HG03521 (cell line): ENCODE results near the gene CEACAM20.
"Not testable (repeated sequence)": the region's sequence is repeated elsewhere in the genome, so short reads cannot be mapped to it uniquely, and the experiment has no call there.

Experiments used
- ATAC-seq: cut with Tn5 transposase; IDR thresholded peaks from one replicate; pipeline ENCODE4 v1.9.1; 2021; ENCODE audit warnings: mild to moderate bottlenecking, moderate library complexity; ENCODE audit not compliant: unreplicated experiment

CEACAM20 gene

DNA sequence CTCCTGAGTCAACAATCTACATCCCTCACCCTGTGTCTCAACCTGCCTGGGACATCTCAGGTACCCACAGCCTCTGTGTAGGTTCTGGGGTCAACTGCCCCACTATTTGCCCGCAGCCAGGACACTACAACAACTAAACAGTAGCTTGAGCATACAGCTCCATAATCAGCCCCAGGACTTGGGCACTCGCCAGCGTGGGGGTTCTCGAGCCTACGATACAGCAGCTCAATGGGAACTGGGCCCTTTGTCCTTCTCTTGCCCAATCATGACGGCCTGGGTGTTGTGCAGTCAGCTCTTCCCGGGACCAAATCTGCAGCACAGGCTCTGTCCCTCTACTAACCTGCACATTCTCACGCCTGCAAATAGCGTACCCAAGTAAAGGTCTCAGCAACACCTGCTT lies 30.5 kb downstream of the CEACAM20 start:
- no peak for ATAC-seq

GRCh38 chr19:44496711-44497110 lies 32.8 kb downstream of the CEACAM20 start:
- ATAC-seq, result no peak

DNA sequence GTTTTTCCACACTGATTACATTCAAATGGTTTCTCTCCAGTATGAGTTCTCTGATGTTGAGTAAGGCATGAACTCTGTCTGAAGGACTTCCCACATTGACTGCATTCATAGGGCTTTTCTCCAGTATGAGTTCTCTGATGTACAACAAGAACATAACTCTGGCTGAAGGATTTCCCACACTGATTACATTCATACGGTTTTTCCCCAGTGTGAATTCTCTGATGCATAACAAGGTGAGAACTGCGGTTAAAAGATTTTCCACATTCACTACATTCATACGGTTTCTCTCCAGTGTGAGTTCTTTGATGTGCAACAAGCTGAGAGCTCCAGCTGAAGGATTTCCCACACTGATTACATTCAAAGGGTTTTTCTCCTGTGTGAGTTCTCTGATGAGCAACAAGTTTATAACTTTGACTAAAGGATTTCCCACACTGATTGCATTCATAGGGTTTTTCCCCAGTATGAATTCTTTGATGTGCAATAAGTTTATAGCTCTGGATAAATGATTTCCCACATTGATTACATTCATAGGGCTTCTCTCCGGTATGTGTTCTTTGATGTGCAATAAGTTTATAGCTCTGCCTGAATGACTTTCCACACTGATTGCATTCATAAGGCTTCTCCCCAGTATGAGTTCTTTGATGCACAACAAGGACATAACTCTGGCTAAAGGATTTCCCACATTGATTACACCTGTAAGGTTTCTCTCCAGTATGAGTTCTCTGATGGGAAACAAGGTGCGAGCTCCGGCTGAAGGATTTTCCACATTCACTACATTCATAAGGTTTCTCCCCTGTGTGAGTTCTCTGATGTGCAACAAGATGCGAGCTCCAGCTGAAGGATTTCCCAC lies 52.7 kb downstream of the CEACAM20 start:
- ATAC-seq, result no peak

DNA sequence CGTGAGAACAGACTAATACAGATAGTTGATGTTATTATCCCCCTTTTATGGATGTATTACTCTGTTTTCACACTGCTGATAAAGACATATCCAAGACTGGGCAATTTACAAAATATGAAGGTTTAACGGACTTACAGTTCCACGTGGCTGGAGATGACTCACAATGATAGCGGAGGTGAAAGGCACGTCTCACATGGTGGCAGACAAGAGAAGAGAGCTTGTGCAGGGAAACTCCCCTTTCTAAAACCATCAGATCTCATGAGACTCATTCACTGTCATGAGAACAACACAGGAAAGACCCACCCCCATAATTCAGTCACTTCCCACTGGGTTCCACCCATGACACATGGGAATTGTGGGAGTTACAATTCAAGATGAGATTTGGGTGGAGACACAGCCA lies 60.7 kb downstream of the CEACAM20 start:
- ATAC-seq, result not testable (repeated sequence)

DNA sequence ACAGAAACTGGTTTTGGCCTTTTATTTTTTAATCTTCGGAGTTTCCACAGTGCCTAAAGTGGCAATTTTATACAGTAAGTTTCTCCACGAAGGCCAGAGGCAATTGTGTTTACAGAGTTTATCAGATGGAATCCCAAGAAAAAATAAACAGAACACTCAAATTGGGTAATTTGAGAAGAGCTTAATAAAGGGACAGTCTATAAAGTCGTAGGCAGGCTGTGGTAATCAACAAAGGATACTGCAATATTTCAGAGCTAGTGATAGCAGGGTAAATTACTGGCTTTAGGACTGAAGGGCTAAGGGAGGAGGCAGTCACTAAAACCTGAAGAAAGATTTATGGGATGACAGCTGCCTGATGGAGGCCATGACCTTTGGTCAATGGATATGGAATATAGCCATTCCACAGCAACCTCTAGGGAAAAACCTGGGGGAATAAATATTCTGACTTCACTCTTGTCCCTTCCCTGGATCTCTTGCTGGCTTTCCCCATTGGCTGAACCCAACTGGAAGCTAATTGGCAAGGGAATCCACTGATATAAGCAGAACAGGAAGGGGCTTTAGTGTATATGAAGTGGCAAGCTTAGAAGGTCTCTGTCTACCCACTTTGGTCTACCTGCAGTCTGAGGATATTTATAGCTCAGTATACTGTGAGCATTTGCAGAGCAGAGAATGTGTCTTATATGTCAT lies 66.7 kb downstream of the CEACAM20 start:
- not testable (repeated sequence) for ATAC-seq
